NB4 (cell line): ENCODE data around the gene IGF1R.

Experiments
- MAX ChIP-seq: IDR thresholded peaks from 2 replicates; pipeline ENCODE4 v1.6.1; 2011; ENCODE audit warnings: low read depth, low read length
- MYC ChIP-seq: IDR thresholded peaks from 2 replicates; pipeline ENCODE4 v1.6.1; 2011; ENCODE audit warnings: low read depth, low read length
- TF ChIP-seq, protein P1 (sequence below): IDR thresholded peaks from one replicate; pipeline ENCODE4 v1.5.1; 2012; ENCODE audit warnings: low read depth, low read length

- TF ChIP-seq MYC (no peak), MAX (no peak)
- TF ChIP-seq, protein P1, sequence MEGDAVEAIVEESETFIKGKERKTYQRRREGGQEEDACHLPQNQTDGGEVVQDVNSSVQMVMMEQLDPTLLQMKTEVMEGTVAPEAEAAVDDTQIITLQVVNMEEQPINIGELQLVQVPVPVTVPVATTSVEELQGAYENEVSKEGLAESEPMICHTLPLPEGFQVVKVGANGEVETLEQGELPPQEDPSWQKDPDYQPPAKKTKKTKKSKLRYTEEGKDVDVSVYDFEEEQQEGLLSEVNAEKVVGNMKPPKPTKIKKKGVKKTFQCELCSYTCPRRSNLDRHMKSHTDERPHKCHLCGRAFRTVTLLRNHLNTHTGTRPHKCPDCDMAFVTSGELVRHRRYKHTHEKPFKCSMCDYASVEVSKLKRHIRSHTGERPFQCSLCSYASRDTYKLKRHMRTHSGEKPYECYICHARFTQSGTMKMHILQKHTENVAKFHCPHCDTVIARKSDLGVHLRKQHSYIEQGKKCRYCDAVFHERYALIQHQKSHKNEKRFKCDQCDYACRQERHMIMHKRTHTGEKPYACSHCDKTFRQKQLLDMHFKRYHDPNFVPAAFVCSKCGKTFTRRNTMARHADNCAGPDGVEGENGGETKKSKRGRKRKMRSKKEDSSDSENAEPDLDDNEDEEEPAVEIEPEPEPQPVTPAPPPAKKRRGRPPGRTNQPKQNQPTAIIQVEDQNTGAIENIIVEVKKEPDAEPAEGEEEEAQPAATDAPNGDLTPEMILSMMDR = no peak
These were observed 105.7 kb downstream of the IGF1R start for GRCh38 chr15:98753726-98754656.
